NCI-H146 (cell line): Measurements from ENCODE around the gene PSD4.
A peak's percentile ranks its signal among the peaks of the same experiment; 100 is the strongest.

ENCODE experiments used
- DNase-seq: peaks from one replicate; lab custom pipeline; 2025; lab: John Stamatoyannopoulos, UW

The PSD4 gene

DNA sequence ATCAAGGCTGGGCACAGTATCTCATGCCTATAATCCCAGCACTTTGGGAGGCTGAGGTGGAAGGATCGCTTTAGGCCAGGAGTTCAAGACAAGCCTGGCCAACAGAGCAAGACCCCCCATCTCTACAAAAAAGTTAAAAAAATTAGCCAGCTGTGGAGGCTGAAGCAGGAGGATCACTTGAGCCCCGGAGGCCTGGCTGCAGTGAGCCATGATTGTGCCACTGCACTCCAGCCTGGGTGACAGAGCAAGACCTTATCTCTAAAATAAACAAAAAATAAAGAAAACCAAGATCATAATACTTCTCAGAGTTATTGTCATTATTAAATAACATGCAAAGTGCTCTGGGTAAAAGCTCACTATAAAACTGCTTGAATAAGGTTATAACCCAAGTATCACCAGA, 31.5 kb upstream of the PSD4 start:
- DNase-seq: no peak

DNA sequence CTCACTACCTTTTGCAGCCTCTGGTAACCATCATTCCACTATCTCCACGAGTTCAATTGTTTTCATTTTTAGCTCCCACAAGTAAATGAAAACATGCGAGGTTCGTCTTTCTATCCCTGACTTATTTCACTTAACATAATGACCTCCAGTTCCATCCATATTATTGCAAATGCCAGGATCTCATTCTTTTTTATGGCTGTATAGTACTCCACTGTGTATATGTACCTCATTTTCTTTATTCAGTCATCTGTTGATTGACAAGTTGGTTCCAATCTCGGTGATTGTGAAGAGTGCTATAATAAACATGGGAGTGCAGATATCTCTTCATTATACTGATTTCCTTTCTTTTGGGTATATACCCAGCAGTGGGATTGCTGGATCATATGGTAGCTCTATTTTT, 29.5 kb upstream of the PSD4 start:
- no peak for DNase-seq

DNA sequence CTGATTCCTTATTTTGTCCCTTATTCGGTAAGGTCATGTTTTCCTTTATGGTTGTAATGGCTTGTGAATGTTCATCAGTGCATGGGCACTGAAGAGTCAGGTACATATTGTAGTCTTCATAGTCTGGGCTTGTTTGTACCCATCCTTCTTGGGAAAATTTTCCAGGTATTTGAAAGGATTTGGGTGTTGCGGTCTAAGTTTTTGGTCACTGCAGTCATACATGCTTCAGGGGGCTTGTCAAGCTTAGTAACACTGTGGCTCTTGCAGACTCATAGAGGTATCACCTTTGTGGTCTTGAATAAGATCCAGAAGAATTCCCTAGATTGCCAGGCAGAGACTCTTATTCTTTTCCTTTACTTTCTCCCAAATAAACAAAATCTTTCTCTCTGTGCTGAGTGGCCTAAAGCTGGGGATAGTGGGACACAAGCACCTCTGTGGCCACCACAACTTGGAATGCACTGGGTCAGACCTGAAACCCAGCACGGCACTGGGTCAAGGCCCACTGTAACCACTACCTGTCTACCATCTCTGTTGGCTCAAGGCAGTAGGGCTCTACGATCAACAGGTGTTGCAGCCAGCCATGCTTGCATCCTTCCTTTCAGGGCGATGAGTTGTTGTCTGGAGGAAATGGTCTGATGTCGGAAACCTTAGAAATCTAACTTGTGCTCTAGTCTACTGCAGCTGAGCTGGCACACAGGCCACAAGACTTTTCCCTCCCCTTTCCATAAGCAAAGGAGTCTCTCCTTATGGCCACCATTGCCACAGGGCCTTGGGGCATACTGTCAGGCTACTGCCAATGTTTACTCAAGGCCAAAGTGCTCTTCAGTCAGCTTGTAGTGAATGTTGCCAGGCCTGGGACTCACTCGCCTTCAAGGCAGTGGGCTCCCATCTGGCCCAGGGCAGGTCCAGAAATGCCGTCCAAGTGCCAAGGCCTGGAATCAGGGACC, 24.9 kb upstream of the PSD4 start:
- no peak for DNase-seq

DNA sequence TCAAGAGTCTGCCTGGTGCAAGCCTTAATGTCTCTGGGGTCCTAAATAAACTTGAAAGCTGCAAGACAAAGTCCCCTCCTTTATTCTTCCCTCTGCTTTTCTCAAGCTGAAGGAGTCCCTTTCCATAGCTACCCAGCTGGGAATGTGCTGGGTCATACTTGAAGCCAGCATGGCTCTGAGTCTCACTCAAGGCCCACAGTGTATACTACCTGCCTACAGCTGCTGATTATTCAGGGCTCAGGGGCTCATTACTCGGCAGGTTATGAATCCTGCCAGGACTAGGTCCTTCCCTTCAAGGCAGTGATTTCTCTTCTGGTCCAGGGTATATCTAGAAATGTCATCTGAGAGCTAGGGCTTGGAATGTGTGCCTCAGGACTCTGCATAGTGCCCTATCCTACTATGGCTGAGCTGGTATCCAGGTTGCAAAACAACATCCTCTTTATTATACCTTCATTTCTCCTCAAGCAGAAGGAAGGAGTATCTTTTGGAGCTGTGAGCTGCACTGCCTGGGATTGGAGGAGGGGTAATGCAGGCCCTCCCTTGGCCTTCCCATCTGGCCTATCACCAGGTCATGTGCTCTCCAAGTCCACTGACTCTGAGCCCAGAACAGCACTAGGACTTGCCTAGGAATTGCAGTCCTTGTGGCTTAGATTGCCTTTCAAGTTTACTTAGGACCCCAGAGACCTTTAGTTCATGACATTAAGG, 24.1 kb upstream of the PSD4 start:
- no peak for DNase-seq

DNA sequence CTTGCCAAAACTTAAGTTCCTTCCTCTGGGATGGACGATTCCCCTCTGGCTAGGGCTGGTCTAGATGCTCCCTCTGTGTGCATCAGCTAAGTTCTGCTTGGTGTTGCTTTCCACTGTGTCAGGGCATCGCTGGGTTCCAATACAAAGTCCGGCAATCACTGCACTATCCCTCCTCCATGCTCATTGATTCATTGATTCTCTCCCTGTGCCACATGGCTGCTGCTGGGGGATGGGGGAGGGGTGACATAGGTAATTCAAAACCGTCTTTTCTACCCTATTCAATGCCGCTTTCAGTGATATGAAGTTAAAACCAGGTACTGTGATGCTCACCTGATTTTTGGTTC, 23.5 kb upstream of the PSD4 start:
- DNase-seq: no peak

DNA sequence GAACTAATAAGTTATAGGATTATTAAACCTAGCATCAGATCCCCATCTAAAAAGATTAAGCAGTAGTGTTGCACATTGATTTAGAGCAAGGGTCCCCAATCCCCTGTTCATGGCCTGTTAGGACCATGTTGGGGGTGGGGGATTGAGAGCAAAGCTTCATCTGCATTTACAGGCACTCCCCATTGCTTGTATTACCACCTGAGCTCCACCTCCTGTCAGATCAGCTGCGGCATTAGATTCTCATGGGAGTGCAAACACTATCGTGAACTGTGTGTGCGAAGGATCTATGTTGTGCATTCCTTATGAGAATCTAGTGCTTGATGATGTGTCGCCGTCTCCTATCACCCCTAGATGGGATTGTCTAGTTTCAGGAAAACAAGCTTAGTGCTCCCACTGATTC, 18.4 kb upstream of the PSD4 start:
- no peak for DNase-seq

DNA sequence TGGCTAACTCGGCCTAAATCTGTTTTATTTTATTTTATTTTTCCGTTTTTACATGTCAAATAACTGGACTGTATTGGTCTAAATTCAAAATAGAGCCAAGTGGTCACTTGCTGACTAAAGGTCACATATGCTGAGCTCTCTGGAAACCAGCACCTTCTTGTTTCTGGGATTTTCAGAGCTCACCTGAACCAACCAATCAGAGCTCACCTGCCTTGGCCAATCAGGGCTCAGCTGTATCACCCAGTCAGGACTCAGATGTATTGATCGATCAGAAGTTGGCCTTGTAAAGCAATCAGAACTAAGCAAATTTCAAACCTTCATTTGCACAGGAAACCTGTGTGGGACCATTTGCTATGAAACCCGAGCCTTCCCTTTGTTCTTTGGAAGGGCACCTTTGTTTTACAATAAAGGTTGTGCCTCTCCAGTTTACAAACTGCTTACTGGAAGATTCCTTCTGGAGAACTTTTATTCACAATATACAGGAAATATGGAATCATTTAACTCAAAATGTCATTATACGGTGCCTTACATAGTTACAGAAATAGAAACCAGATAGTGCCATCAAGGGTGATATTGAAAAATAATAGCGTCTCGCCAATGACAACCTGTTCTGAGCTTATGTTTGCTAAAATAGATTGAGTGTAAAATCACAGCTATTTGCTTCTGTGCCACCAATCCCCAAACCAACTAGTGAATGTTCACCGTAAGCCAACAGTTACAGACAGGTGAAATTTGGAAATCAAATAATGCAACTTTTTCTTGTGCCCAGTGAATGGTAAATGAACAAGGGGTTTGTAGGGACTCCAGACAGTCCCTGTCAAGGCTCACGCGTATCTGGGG, 17.3 kb upstream of the PSD4 start:
- peak; percentile 63 for DNase-seq

DNA sequence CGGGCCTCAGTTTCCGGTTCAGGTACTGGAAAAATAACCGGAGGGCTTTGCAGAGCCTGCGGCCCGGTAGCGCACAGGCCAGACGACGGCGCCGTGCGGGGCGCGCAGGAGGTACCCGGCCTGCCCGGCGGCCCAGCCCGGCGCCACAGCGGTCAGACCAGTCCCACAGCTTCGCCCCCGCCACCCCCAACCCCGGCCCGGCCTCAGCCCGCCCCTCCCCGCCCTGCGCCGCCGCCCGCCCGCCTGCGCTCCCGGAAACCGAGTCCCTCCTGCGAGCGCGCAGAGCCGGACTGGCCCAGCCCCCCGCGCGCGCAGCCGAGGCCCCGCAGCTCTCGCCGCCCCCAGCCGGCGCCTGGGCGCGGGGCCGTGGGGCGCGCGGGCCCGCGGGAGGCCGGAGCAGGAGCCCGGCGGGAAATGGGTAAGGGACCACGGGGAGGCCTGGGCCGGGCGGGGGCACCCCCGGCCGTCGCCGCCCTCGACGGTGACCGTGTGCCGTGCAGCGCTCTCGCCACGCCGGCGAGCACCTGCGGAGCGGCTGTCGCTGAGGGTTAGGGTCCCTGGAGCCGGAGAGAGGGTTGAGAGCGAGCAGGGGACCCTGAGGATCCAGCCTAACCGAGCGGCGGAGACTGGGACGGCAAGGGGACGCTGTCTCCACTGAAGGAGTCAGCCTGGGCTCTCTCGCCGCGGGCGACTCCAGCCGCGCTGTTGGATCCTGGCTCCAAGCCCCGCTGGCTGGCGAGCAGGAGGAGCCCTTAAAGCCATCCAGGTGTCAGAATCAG, 16.5 kb upstream of the PSD4 start:
- DNase-seq: peak; percentile 63

DNA sequence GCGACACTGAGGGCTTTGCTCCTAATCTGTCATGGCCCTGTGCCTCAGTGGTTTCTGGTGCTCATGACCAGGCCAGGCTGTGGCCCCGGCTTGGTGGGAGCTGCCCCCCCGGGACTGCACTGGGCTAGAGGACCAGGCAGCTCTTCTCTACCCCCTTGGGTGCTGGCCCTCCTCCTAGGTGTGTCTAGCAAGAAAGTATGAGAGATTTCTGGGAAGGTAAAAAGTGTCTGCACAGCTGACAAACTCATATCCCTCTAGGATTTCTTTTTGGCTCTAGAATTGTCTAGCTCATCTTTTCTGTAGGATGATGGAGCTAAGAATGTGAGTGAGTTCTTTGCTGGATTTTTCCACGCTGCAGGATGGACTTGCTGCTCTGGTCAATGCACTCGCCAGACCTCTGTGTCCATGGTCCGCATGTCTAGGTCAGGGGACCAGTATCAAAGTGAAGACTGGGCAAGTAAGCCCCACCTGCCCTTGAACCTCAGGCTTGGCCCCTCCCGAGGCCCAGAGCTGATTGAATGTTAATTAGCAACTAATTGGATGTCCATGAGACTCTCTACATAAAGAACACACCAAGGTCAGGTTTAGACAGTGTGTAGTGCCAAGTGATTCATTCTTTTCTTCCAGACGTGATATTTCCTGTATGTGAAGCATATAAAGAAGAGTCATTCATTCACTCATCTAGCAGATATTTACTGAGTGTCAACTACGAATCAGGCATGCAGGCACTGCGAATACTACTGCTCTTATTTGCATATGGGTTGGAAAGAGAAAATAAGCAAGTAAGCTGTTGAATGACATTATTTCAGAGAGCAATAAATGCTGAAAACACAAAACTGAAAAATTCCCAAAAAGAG, 15.6 kb upstream of the PSD4 start:
- DNase-seq: no peak

DNA sequence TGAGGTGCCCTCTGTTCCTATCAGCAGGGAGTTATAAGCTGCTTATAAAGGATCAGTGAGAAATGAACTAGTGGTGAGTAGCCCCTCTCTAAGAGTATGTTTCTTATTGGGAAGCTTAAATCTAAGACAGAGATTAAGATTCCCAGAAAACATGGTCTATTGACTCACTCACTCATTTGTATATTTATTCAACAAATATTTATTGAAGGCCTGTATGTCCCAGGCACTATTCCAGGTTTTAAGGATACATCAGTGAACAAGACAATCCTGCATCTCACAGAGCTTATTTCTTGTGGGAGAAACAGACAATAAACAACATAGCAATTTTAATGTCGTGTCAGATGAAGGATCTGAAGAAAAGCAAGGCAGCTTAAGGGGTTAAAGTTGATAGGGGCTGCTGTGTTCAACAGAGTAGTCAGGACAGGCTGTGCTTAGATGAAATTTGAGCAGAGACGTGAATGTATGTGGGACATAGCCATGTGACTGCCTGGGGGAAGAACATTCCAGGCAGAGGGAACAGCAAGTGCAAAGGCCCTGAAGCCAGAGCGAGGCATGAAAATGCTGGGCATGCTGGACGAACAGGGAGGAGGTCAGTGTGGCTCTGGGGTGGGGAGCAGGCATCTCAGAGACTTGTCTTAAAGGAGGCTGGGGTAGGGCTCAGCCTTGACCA, 14.8 kb upstream of the PSD4 start:
- DNase-seq: no peak

DNA sequence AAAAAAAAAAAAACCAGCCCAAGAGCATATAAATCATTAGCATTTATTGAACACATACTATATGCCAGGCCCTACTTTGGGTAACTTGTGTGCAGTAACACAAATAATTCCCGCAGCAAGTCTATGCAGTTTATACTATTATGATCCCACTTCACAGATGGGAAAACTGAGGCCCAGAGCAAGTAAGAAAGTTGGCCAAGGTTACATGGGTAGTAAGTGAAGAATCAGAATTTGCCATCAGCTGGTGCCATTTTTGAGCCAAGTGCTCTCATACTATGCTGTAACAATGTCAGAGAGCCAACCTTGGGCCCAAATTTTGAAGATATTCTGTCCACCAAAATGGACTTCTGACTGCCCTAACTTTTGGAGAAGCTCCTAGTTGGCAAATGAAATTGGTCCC, 13.5 kb upstream of the PSD4 start:
- no peak for DNase-seq

DNA sequence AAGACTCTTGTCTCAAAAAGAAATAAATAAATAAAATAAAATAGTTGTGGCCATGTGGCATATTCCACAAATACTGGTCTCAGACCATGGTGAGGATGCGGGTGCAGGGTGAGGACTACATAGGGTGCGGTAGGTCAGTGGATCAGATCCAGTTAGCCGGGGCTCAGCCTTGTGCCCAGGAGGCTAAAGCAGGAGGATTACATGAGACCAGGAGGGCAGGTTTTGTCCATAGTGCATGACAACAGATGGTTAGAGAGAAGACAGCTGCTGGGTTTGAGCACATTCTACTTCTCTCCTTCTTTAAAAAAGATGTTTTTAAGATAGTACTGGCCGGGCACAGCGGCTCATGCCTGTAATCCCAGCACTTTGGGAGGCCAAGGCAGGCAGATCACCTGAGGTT, 12.8 kb upstream of the PSD4 start:
- DNase-seq: no peak

DNA sequence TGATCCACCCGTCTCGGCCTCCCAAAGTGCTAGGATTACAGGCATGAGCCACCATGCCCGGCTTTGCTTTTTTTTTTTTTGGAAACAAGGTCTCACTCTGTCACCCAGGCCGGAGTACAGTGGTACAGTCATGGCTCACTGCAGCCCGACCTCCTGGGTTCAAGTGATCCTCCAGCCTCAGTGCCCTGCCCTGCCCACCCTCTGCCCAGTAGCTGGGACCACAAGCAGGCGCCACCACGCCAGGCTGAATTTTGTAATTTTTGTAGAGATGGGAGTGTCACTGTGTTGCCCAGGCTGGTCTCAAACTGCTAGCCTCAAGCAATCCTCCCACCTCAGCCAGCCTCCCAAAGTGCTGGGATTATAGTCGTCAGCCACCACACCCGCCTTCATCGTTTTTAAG, 11.6 kb upstream of the PSD4 start:
- no peak for DNase-seq

DNA sequence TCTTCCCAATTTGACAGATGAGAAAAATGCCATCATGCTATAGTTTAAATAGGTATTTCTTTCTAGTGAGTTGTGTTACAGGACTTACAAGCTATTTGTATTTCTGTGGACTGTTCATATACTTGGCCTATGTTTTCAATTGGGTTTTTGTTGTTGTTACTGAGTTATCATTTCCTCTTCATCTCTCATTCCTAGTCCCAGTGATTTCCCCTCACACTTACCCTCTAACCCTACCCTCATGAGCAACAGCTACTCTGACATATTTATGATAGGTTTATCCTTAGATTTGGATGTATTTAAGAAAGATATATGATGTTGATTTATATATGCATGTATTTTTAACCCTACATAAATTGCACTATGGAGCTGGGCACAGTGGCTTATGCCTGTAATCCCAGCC, 10.9 kb upstream of the PSD4 start:
- no peak for DNase-seq

DNA sequence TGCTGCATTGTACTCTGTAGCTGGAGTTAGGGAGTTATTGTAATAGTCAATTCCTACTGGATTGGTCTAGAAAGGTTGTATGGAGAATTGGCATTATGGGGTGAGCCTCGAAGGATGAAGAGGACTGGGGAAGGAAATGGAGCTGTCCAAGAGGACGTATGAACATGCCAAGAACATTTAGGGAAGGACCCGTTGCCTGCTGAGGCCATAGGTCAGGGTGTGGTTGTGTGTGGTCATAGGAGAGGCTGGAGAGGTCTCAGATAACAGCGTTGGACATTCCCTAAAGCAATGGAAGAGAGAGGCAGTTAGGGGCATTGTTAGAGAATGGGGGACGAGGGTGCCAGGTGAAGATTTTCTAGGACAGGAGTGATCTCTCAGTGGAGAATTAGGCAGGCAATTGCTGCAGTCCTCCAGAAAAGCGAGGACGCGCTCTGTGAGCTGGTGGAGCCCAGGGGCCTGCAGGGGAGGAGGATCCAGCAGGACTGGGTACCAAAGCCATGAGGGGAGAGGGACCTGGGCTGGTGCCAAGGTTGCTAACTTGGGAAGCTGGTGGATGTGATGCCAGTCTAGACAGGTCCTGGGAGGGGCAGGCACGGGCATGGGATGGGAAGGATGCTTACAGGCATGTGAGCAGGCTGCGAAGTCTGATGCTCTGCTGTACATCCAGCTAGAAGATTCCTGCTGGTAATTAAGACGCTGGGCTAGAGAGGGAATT, 9.4 kb upstream of the PSD4 start:
- no peak for DNase-seq

DNA sequence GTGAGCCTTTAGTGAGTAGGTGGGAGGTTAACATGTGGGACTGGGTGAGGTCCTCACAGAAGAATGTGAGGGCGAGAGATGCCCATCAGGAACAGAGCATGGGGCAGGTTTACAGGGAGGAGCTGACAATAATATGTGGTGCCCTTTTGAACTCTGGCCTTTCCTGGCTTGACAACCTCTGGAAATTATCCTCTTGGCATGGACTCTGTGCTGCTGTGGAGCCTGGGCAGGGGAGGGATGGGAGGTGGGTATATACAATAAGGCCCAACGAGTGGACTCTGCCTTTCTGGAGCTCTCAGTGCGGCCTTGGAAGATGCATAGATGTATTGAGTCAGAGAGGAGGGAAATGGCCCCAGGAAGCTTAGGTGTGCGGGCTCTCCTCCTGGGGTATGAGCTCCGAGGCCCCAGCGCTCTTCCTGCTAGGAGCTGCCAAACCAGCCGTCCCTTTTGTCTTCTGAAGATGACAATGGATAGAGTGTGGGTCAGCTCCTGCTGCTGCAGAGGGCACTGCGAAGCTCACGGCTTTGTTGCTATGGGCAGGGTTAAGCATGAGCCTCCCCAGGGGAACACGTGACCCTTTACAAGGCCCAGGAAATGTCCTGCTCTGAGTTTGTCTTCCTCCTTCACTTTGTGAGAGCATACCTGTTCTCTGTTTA, 8.7 kb upstream of the PSD4 start:
- no peak for DNase-seq

DNA sequence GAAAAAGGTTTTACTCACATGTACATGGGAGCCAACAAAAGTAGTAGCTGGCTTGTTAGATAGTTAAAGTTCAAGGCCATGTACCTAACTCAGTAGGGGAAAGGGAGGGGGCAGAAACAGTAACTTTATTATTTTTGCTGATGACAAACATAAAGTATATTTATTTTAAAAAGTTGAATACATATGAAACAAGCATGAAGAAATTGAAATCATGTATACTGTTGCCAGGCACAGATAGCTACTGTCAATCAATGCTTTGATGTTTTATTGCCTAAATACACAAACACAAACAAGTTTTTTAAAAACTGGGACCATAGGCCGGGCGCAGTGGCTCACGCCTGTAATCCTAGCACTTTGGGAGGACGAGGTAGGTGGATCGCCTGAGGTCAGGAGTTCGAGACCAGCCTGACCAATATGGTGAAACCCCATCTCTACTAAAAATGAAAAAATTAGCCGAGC, 7.6 kb upstream of the PSD4 start:
- DNase-seq: no peak

DNA sequence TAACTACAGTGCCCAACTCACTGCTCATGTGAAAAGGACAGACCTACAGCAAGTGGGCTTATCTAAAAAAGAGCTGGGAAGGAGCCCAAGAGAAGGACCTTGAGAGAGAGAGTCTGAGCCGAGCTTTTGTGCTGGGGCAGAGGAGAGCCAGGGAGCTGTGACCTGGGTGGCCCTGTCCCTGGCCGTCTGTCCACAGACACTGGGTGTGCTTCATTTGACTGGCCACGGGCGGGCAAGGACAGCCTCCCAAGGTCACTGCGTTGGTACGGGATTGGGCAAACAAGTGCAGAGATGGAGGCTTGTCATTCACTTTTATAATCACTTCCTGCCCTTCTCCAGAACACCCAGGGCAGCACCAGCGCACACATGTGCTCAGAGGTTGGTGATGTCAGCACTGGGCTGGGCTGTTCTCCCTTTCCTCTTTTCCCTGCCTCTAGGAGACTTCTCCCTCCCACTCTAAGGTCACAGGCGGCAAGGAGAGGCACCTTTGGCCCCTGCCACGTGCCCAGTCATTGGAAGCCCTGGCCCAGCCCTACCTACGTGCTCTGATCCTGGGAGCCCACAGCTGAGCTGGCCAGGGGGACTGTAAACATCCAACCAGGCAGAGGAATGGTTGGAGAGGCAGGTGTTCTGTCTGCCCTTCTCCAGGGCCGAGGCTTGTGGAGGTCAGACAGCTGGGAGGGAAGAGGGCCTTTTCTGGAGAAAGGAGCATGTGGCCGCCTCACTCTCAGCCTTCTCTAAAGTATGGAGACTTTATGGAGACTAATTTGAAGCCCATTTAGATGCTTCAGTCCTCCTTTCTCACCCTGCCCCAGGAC, 6.4 kb upstream of the PSD4 start:
- DNase-seq: peak; percentile 46
